NK-92 (cell line): ENCODE measurements around the gene CAMK2G.
"Not testable (repeated sequence)": the region's sequence is repeated elsewhere in the genome, so short reads cannot be mapped to it uniquely, and the experiment has no call there.

ENCODE experiments used
- DNase-seq: peaks from one replicate; lab custom pipeline; 2025; ENCODE audit not compliant: unreplicated experiment; lab: John Stamatoyannopoulos, UW

The CAMK2G gene

GRCh38 chr10:73874267-73875138 is at the start of gene CAMK2G:
TSS of gene CAMK2G (minus strand) at chr10:73874555. CDS start at chr10:73874461, 94 bp downstream.
- peak; percentile 10 for DNase-seq

GRCh38 chr10:73922864-73923133 is 48.4 kb upstream of the CAMK2G start:
- no peak for DNase-seq

DNA sequence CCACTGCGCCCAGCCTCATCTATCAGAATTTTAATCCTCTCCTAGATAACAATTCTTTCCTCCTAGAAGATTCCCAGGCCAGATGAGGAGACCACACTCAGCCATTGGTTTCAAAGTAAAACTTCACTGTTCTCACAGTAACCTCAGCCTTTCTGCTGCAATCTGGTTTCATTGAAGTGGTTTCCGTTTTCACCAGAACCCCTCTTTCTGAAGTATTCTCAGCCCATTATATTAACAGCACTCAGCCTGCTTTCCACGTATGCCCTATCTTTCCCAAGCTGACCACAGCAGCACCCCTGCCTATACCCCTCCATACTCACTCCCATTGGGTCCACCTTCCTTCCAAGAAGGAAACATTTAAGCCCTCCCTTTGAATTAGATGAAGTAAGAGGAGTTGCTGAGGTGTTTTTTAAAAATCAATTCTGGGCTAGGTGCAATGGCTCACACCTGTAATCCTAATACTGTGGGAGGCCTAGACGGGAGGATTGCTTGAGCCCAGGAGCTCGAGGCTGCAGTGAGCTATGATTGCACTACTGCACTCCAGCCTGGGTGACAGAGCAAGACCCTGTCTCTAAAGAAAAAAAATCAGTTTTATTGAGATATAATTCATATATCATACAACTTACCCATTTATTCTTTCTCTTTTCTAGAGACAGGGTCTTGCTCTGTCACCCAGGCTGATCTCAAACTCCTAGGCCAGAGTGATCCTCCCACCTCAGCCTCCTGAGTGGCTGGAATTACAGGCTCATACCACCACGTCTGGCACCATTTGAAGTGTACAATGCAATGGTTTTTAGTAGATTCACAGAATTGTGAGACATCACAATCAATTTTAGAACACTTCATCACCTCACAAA is 47.9 kb upstream of the CAMK2G start:
- DNase-seq, result no peak

- DNase-seq, result no peak
Observed at GRCh38 chr10:73920089-73920488, 45.7 kb upstream of the CAMK2G start.

- not testable (repeated sequence) for DNase-seq
Observed at GRCh38 chr10:73919481-73919880, 45.1 kb upstream of the CAMK2G start.

- DNase-seq, result no peak
Observed at GRCh38 chr10:73917566-73918305, 43.4 kb upstream of the CAMK2G start.

DNA sequence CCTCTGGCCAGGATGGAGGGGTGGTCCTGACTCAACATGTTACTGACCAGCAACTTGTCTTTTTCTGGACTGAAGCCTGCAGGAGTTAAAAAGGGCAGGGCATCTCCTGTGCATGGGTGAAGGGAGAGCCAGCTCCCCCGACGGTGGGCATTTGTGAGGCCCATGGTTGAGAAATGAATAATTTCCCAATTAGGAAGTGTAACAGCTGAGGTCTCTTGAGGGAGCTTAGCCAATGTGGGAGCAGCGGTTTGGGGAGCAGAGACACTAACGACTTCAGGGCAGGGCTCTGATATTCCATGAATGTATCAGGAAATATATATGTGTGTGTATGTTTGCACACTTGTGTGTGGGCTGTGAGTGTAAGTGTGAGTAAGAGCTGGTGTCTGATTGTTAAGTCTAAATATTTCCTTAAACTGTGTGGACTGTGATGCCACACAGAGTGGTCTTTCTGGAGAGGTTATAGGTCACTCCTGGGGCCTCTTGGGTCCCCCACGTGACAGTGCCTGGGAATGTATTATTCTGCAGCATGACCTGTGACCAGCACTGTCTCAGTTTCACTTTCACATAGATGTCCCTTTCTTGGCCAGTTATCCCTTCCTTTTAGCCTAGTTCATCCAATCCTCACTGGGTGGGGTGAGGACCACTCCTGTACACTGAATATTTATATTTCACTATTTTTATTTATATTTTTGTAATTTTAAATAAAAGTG is 42.6 kb upstream of the CAMK2G start:
- no peak for DNase-seq

DNA sequence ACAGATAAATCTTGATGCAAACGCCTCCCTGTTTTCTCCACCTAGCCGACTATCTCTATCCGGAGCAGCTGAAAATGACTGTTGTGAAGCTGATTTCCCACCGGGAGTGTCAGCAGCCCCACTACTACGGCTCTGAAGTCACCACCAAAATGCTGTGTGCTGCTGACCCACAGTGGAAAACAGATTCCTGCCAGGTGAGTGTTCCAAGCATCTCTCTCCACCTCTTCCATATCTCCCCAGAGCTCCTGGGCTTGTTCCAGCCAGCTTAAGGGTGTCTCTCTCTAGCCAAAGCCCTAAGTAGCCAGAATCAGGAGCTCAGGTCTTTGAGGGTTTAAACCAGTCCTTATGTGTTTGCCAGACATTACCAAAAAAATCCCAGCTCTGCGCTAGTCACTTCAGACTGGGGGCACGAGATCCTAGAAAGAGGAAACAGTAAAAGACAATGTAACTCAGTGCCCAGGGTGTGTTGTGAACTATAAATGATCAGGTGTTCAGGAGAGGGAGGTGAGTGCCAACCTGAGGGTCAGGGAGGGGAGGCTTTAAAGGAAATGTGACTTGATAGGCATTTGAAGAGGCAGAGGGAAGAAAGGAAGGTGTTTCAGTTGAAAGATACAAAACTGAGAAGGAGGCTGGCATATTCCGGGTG is 41.0 kb upstream of the CAMK2G start:
- DNase-seq, result no peak

GRCh38 chr10:73914036-73914435 is 39.7 kb upstream of the CAMK2G start:
- no peak for DNase-seq

DNA sequence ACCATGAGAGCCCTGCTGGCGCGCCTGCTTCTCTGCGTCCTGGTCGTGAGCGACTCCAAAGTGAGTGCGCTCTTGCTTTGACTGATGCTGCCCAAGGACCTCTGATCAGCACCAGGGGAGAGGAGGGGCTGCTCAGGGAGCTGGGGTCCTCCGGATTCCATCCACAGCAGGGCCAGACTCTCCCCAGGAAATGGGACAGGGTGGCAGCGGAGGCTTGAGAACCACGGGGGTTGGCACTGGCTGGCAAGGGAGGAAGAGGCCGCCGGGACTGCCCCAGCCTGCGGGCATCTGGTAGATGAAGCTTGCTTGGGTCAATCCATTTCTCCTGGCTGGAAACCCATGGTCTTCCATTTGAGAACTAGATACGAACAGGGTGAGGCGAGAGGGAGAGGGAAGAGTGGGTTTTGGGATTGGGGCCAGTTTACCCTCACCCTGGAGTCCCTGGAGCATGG is 37.2 kb upstream of the CAMK2G start:
- no peak for DNase-seq

DNA sequence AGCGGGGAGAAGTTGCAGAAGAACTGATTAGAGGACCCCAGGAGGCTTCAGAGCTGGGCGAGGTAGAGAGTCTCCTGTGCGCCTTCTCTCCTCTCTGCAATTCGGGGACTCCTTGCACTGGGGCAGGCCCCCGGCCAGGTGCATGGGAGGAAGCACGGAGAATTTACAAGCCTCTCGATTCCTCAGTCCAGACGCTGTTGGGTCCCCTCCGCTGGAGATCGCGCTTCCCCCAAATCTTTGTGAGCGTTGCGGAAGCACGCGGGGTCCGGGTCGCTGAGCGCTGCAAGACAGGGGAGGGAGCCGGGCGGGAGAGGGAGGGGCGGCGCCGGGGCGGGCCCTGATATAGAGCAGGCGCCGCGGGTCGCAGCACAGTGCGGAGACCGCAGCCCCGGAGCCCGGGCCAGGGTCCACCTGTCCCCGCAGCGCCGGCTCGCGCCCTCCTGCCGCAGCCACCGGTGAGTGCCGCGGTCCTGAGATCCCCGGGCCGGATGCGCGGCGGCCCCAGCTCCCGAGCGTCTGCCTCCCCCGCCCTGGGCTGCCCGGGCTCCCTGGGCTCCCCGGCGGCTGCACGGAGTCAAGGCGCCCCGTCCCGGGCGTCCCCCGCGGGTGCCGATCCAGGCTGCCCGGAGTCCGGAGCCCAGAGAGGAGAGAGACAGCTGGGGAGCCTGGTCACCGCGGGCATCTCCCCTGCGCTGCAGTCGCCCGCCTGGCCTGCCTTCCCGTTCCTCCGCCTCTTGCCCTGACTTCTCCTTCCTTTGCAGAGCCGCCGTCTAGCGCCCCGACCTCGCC is 36.6 kb upstream of the CAMK2G start, which contains the start of gene PLAU:
Gene PLAU, plus strand, starts transcription at position 369 of the 789 bp plus-strand sequence. CDS start 424 bp downstream, outside the sequence.
- DNase-seq, result no peak

GRCh38 chr10:73910401-73910763 is 36.0 kb upstream of the CAMK2G start:
- DNase-seq, result no peak

DNA sequence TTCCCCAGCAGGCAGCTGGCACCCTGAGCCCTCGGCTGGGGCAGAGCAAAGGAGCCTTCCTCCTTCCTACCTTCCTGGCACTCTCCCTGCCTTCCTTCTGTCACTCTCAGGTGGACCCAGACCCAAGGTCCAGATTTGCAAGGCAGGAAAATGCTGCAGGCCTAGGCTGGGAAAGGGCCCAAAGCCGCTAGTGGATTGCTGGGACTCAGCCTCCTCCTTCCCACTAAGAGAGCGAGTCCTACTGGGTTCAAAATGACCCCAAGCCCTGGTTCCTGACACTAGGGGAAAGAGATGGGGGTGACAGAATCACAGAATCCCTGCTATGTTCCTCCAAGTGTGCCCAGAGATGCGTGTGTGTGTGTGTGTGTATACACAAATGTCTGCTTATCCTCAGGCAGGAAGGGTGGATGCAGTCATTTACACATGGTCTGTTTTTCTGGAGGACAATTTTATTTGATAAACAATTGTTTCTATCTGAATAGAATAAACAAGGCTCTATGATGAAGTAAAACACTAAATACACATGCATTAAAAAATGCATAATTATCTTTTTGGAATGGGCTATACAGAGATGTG is 35.3 kb upstream of the CAMK2G start:
- DNase-seq, result no peak

GRCh38 chr10:73908853-73909539 is 34.6 kb upstream of the CAMK2G start:
- peak; percentile 17 for DNase-seq

- DNase-seq, result no peak
Observed at GRCh38 chr10:73907841-73908517, 33.6 kb upstream of the CAMK2G start.

DNA sequence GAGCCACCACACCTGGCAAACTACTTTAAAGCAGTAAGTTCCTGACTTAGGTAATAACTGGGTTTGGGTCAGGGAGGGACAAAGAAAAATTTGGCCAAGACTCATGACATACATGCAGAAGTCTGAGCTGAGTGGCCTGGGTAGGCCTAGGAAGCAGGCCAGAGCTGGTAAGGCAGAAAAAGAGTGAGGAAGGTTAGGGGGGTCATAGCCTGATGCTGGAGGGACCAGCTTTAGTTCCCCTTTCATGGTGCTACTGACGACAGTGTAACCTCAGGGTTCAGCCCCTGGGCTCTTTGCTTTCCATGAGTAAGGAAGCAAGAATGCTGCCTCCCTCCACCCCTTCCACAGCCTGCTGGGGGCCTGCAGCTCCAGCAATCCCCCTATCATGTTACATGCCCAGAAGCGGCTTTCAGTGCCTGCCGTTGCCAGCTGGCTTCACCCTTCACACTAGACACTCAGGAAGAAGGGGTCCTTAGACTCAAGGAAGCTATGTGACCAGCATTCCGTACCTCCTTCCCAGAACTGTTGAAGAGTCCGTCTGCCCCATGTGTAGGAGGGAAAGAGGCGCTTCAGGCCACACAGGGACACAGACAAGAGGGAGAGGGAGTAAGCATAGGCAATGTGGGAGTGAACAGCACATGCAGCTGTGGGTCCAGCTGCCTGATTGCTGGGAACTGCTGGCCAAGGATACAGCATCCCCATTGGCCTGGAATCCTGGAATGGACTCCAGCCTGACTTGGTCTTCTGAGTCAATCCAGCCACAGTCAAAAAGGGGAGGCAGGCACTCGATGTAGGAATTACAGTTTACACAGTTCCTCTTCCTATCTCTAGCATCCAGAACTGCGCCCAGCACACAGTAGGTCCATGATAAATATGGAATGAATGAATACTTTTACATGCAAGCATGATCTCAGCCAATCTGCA is 32.4 kb upstream of the CAMK2G start:
- DNase-seq, result no peak
